ENCODE measurements around the gene CNFN.

CNFN gene

DNA sequence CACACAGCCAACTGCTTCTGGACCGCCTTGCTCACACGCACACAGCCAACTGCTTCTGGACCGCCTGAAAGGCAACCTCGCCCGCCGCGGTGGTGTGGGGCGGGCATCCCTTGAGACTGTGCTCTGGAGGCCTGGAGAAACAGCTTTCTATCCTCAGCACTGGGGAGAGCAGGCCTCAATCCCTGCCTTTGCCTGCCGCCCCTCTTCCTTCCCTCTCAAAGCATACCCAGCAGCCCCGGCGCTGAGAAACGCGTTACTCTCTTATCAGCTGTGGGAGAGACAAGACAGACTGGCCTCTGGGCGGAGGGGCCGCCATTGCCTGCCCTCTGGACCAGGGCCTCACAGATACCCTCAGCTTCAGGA, 34.2 kb upstream of the CNFN start:
- peak overlapping the region; percentile 60; the same call in 1 of the 2 replicates for H3K9ac ChIP-seq (ENCODE audit: low read depth, low read length)

DNA sequence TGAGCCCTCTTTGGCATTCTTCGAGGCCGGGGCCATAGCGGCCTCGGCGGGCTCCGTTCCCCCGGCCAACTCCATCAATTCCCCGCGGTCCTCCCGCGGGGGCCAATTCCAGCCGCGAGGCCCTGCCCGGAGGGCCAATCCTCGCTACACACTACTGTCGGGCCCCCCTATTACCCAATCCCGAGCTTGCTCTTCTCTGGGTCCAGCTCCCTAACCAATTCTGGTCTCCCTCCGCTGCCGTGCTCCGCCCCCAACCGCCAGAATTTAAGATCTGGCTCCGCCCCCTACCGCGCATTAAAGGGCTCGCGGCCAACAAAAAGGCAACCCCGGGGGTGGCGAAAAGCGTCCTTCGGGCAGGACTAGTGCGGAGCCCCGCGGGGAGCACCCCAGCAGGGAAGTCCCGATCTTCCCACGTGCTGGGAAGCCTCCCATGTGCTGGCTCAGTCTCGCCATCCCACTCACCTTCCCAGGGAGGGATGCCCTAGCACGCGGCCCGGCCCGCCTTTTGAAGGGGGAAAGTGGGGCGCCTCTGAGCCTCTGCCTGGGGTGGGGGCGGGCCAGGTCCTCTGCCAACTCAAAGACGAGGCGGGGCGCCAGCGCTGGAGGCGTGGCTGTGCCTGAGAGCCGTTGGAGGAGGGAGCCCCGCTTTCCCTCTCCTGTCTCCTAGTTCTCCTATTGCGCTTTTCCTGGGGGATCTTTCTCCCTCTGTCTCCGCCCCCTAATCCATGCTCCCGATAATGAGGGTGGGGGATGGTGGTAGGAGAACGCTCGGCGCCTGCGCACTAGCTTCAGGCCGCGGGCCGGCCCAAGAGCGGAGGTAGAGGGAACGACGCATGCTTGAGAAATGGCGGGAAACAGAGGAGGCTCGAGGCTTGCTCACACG, 33.6 kb upstream of the CNFN start:
- H3K4me3 ChIP-seq (ENCODE audit: low read depth in 1 of 2, low read length in 2 of 2), result peak overlapping the region; percentile 26 to 70; a peak in 3 of 4 replicates
- H3K27ac ChIP-seq (ENCODE audit: low read length), result peak overlapping the region; percentile 61
- peak overlapping the region; percentile 60 for H3K9ac ChIP-seq (ENCODE audit: low read depth, low read length)
- H3K27me3 ChIP-seq (ENCODE audit: insufficient read depth, low read length, poor library complexity), result no peaks in the 10 kb centered on the region
- peaks cover 24% of the 10 kb centered on the region for H3K4me1 ChIP-seq (ENCODE audit: insufficient read depth, low read length)
- H3K36me3 ChIP-seq (ENCODE audit: insufficient read depth, low read length), result no peaks in the 10 kb centered on the region
- peak; percentile 95 for ATAC-seq (ENCODE audit: insufficient read depth, low read depth)
- peak overlapping the region; percentile 72 for H3K4me2 ChIP-seq (ENCODE audit: insufficient read depth, low read length)
- DNase-seq, result peak; percentile 89
- H3K79me2 ChIP-seq (ENCODE audit: insufficient read depth, low read length), result no peaks in the 10 kb centered on the region
- H3K9me3 ChIP-seq (ENCODE audit: insufficient read depth, low read length, severe bottlenecking), result no peaks in the 10 kb centered on the region
- peak overlapping the region; percentile 63 for H2AFZ ChIP-seq (ENCODE audit: low read depth, low read length)
- peaks cover 14% of the 10 kb centered on the region for H4K20me1 ChIP-seq (ENCODE audit: insufficient read depth, low read length)
- TF ChIP-seq EZH2 (IDR thresholded peaks at IDR 0.05; ENCODE audit: borderline replicate concordance, low read depth, low read length, severe bottlenecking), result no peak
- TF ChIP-seq, protein P1, sequence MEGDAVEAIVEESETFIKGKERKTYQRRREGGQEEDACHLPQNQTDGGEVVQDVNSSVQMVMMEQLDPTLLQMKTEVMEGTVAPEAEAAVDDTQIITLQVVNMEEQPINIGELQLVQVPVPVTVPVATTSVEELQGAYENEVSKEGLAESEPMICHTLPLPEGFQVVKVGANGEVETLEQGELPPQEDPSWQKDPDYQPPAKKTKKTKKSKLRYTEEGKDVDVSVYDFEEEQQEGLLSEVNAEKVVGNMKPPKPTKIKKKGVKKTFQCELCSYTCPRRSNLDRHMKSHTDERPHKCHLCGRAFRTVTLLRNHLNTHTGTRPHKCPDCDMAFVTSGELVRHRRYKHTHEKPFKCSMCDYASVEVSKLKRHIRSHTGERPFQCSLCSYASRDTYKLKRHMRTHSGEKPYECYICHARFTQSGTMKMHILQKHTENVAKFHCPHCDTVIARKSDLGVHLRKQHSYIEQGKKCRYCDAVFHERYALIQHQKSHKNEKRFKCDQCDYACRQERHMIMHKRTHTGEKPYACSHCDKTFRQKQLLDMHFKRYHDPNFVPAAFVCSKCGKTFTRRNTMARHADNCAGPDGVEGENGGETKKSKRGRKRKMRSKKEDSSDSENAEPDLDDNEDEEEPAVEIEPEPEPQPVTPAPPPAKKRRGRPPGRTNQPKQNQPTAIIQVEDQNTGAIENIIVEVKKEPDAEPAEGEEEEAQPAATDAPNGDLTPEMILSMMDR (IDR thresholded peaks at IDR 0.05; ENCODE audit: borderline replicate concordance, extremely low read depth, low read length, poor library complexity, severe bottlenecking), result no peak

More for the DNA sequence above, 34.2 kb upstream of the CNFN start:
- Histone ChIP-seq H3K27me3 (ENCODE audit: insufficient read depth, low read length, poor library complexity) (no peaks in the 10 kb centered on the region), H2AFZ (ENCODE audit: low read depth, low read length) (peak overlapping the region; percentile 63), H3K4me3 (ENCODE audit: low read depth in 1 of 2, low read length in 2 of 2) (peak overlapping the region in 1 of 2 experiments; percentile 70; a peak in 2 of 4 replicates), H3K4me2 (ENCODE audit: insufficient read depth, low read length) (peak overlapping the region; percentile 72), H3K9me3 (ENCODE audit: insufficient read depth, low read length, severe bottlenecking) (no peaks in the 10 kb centered on the region), H3K4me1 (ENCODE audit: insufficient read depth, low read length) (peaks cover 24% of the 10 kb centered on the region), H3K36me3 (ENCODE audit: insufficient read depth, low read length) (no peaks in the 10 kb centered on the region), H3K79me2 (ENCODE audit: insufficient read depth, low read length) (no peaks in the 10 kb centered on the region), H3K27ac (ENCODE audit: low read length) (no peak overlapping the region; the same call in 1 of the 2 replicates), H4K20me1 (ENCODE audit: insufficient read depth, low read length) (peaks cover 14% of the 10 kb centered on the region)
- no peak for DNase-seq
- no peak for ATAC-seq (ENCODE audit: insufficient read depth, low read depth)
- TF ChIP-seq, protein P1 (IDR thresholded peaks at IDR 0.05; ENCODE audit: borderline replicate concordance, extremely low read depth, low read length, poor library complexity, severe bottlenecking), result no peak
- TF ChIP-seq EZH2 (IDR thresholded peaks at IDR 0.05; ENCODE audit: borderline replicate concordance, low read depth, low read length, severe bottlenecking), result no peak

- peak overlapping the region; percentile 60 for H3K9ac ChIP-seq (ENCODE audit: low read depth, low read length)
- H3K4me3 ChIP-seq (ENCODE audit: low read depth in 1 of 2, low read length in 2 of 2), result peak overlapping the region; percentile 26 to 70; a peak in 3 of 4 replicates
- ATAC-seq (ENCODE audit: insufficient read depth, low read depth) (peak; percentile 25), DNase-seq (no peak)
- H3K27ac ChIP-seq (ENCODE audit: low read length), result peak overlapping the region; percentile 61
- H3K79me2 ChIP-seq (ENCODE audit: insufficient read depth, low read length), result no peaks in the 10 kb centered on the region
- H3K4me2 ChIP-seq (ENCODE audit: insufficient read depth, low read length), result peak overlapping the region; percentile 72
- H3K4me1 ChIP-seq (ENCODE audit: insufficient read depth, low read length), result peaks cover 24% of the 10 kb centered on the region
- TF ChIP-seq, protein P1 (IDR thresholded peaks at IDR 0.05; ENCODE audit: borderline replicate concordance, extremely low read depth, low read length, poor library complexity, severe bottlenecking), result no peak
- no peak for TF ChIP-seq EZH2 (IDR thresholded peaks at IDR 0.05; ENCODE audit: borderline replicate concordance, low read depth, low read length, severe bottlenecking)
- no peaks in the 10 kb centered on the region for H3K9me3 ChIP-seq (ENCODE audit: insufficient read depth, low read length, severe bottlenecking)
- no peaks in the 10 kb centered on the region for H3K27me3 ChIP-seq (ENCODE audit: insufficient read depth, low read length, poor library complexity)
- H4K20me1 ChIP-seq (ENCODE audit: insufficient read depth, low read length), result peaks cover 14% of the 10 kb centered on the region
- no peaks in the 10 kb centered on the region for H3K36me3 ChIP-seq (ENCODE audit: insufficient read depth, low read length)
- peak overlapping the region; percentile 63 for H2AFZ ChIP-seq (ENCODE audit: low read depth, low read length)
These were observed 32.9 kb upstream of the CNFN start for GRCh38 chr19:42422901-42423461.

Data from DND-41 (cell line).